Activated CD8-positive, alpha-beta memory T cell treated with anti-CD3 and anti-CD28 coated beads, Interleukin-2, amount 50 U/mL, for 4 hours (primary cell): ENCODE results near the gene EPHX1.
A peak's percentile ranks its signal among the peaks of the same experiment; 100 is the strongest.

Source experiments
- DNase-seq: peaks from one replicate; pipeline ENCODE4 v3.0.0-alpha.2; 2020

EPHX1 gene

GRCh38 chr1:225866061-225866837, 56.3 kb downstream of the EPHX1 start:
- peak; percentile 76 for DNase-seq

- no peak for DNase-seq
Measured at GRCh38 chr1:225866981-225867380, 57.1 kb downstream of the EPHX1 start.

GRCh38 chr1:225868631-225869330, 58.9 kb downstream of the EPHX1 start:
- no peak for DNase-seq

- DNase-seq = no peak
Measured at GRCh38 chr1:225870911-225871310, 61.0 kb downstream of the EPHX1 start.

GRCh38 chr1:225871359-225872074, 61.6 kb downstream of the EPHX1 start:
- DNase-seq = no peak

- DNase-seq = no peak
Measured at GRCh38 chr1:225872075-225872430, 62.1 kb downstream of the EPHX1 start.

- no peak for DNase-seq
Measured at GRCh38 chr1:225873281-225873850, 63.4 kb downstream of the EPHX1 start.

- no peak for DNase-seq
Measured at GRCh38 chr1:225874431-225874830, 64.5 kb downstream of the EPHX1 start.

GRCh38 chr1:225875044-225875815, 65.3 kb downstream of the EPHX1 start:
- no peak for DNase-seq

- no peak for DNase-seq
Measured at GRCh38 chr1:225876900-225877510, 67.1 kb downstream of the EPHX1 start.

GRCh38 chr1:225877580-225877979, 67.7 kb downstream of the EPHX1 start:
- peak; percentile 35 for DNase-seq

GRCh38 chr1:225878282-225878681, 68.4 kb downstream of the EPHX1 start:
- DNase-seq = no peak

- no peak for DNase-seq
Measured at GRCh38 chr1:225879521-225880221, 69.7 kb downstream of the EPHX1 start.

- DNase-seq = no peak
Measured at GRCh38 chr1:225880222-225880588, 70.3 kb downstream of the EPHX1 start.

GRCh38 chr1:225880636-225881035, 70.7 kb downstream of the EPHX1 start:
- DNase-seq = no peak

- DNase-seq = peak; percentile 47
Measured at GRCh38 chr1:225881081-225881958, 71.4 kb downstream of the EPHX1 start.

GRCh38 chr1:225881959-225882693, 72.2 kb downstream of the EPHX1 start, which contains the start of gene TMEM63A:
Gene TMEM63A, minus strand, starts transcription at chr1:225882380. Its CDS starts 4,800 bp downstream, at chr1:225877580.
- peak; percentile 90 for DNase-seq

GRCh38 chr1:225882694-225883615, 73.0 kb downstream of the EPHX1 start:
- DNase-seq = peak; percentile 47
